AG04450 (cell line): ENCODE results near the gene ABCC11. TPM values are rescaled to one million over a fixed set of nuclear protein-coding genes. Genes with fewer than 3 reads are reported as not detected.

Experiments
- CTCF ChIA-PET: fragments of 300-600, 350-600 bp; formaldehyde crosslinking; extraction: SDS; loops from one replicate; lab custom pipeline; 2022; ENCODE audit warnings: antibody characterized with exemption, inconsistent platforms; lab: Charles Lee
- POLR2A ChIA-PET: fragments of 350-600 bp; formaldehyde crosslinking; extraction: SDS; loops from one replicate; lab custom pipeline; 2021; ENCODE audit warnings: antibody characterized with exemption, inconsistent platforms; lab: Yijun Ruan, JAX
- DNase-seq: peaks from one replicate; pipeline ENCODE4 v3.0.0-alpha.2; 2011; ENCODE audit warnings: low read depth, low spot score
- H3K27ac ChIP-seq: one replicate; pipeline ENCODE4 v1.5.1; 2012; ENCODE audit warnings: low read depth, low read length, control low read depth
- H3K27me3 ChIP-seq: one replicate; pipeline ENCODE4 v1.6.0; 2012; ENCODE audit warnings: low read length; ENCODE audit not compliant: control insufficient read depth, insufficient read depth
- H3K4me3 ChIP-seq: 2 replicates; pipeline ENCODE4 v1.5.1; 2011; ENCODE audit warnings: mild to moderate bottlenecking, low read depth, low read length, control low read depth
- H3K9me3 ChIP-seq: 2 replicates; pipeline ENCODE4 v1.5.1; 2012; ENCODE audit warnings: low read length; ENCODE audit not compliant: control insufficient read depth, insufficient read depth
- polyA plus RNA-seq: library from polyadenylated mRNA; depleted of rRNA; stranded (reverse); fragments of >200 nt; gene quantifications from 2 replicates; pipeline ENCODE4 v1.2.3, GENCODE V29; 2011
- TF ChIP-seq, protein P1 (sequence below): IDR thresholded peaks from 2 replicates; pipeline ENCODE4 v1.5.1; 2011; ENCODE audit warnings: low read depth, low read length, control low read depth, inconsistent platforms

The ABCC11 gene
- polyA plus RNA-seq, 1 experiment = 0.06 TPM

DNA sequence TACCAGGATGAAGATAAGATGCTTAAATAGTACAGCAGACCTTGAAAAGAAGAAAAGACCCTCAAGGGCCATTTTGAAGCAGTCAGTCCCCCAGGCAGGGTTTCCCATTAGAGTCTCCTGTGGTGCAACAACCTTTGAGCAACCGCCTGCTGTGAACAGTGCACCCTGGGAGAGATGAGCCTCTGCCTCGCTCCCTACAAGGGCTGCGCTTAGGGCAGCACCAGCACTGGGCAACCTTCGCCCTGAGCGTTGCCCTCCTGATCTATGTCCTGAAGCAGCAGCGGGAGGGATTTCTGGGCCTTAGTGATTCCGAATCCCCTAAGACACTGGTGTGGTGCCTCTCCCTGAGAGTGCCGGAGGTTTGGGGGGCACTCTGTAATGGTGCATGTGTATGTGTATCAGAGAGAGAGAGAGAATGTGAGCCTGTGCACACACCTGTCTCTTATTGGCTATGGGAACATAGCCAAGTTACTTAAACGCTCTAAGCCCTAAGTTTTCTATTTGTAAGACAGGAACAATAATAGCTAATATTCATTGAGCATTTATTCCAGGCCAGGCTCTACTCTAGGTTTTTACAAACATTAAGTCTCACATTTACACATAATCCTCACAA, 66.4 kb downstream of the ABCC11 start:
- DNase-seq = no peak
- Histone ChIP-seq H3K27me3 (peaks cover 11% of the 10 kb centered on the region), H3K4me3 (no peak overlapping the region), H3K27ac (no peak overlapping the region), H3K9me3 (no peaks in the 10 kb centered on the region)
- POLR2A ChIA-PET = interaction anchor here (0.7 kb wide), 1 partner anchor 1133 kb away, joined by 3 read pairs; no protein-coding TSS in a partner anchor
- TF ChIP-seq, protein P1, sequence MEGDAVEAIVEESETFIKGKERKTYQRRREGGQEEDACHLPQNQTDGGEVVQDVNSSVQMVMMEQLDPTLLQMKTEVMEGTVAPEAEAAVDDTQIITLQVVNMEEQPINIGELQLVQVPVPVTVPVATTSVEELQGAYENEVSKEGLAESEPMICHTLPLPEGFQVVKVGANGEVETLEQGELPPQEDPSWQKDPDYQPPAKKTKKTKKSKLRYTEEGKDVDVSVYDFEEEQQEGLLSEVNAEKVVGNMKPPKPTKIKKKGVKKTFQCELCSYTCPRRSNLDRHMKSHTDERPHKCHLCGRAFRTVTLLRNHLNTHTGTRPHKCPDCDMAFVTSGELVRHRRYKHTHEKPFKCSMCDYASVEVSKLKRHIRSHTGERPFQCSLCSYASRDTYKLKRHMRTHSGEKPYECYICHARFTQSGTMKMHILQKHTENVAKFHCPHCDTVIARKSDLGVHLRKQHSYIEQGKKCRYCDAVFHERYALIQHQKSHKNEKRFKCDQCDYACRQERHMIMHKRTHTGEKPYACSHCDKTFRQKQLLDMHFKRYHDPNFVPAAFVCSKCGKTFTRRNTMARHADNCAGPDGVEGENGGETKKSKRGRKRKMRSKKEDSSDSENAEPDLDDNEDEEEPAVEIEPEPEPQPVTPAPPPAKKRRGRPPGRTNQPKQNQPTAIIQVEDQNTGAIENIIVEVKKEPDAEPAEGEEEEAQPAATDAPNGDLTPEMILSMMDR = no peak
- CTCF ChIA-PET = no interaction called here

DNA sequence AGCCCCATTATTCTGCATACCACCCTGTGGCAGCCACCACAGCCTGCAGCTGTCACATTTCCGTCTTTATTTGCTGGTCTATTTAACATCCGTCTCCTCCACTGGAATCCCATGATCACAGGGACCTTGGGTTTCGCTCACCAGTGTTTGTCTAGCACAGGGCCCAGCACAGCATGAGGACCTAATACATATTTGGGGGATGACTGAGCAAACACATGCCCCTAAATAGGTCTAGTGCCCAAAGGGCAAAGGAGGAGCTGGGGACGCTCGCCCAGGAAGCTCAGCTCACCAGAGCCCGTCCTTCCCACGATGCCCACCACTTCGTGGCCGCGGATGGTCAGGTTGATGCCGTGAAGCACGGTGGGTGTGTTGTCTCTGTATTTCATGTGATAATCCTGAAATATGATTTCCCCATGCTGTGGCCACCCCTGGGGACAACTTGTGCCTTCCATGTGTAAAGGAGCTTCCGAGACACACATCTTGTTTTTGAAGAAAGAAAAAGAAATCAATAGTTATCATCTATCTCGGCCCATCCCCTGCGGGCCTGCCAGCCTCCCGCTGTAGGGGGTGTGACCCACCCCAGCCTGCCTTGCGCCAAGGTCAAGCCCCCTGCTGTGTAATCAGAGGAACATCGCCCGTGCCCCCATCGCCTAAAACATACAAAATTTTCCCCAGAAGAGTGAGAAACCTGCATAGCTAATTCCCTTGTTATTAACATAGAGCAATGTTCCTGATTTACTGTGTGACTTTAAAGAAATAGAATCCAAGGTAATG, 70.5 kb downstream of the ABCC11 start:
- TF ChIP-seq, protein P1 = no peak
- POLR2A ChIA-PET = no interaction called here
- peaks cover 8% of the 10 kb centered on the region for H3K27me3 ChIP-seq
- no peaks in the 10 kb centered on the region for H3K9me3 ChIP-seq
- CTCF ChIA-PET = interaction anchor here (0.7 to 1.4 kb wide), 3 partner anchors 12 to 1035 kb away, joined by 3 to 7 read pairs (median 4); no protein-coding TSS in a partner anchor
- H3K27ac ChIP-seq = no peak overlapping the region
- DNase-seq = no peak
- no peak overlapping the region for H3K4me3 ChIP-seq

DNA sequence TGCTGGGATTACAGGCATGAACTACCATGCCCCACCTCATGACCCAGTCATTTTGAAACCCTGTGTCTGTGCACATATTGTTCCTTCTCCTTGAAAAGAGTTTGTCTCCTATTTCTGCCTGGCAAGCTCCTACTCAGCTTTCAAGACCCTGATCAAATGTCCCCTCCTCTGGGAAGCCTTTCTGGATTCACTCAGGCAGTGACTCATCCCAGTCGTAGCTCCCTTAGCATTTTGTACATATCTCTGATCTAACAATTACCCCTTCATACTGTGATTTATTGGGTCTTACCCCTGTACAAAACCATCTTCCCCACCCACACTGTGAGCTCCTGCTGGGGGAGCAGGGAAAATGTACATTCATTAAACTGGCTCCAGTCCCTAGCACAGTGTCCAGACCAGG, 73.5 kb downstream of the ABCC11 start:
- H3K9me3 ChIP-seq = no peaks in the 10 kb centered on the region
- TF ChIP-seq, protein P1 = no peak
- ChIA-PET POLR2A (no interaction called here), CTCF (interaction anchor here (1.9 kb wide), 1 partner anchor 9 kb away, joined by 9 read pairs; no protein-coding TSS in a partner anchor)
- H3K27me3 ChIP-seq = peaks cover 6% of the 10 kb centered on the region
- no peak for DNase-seq
- no peak overlapping the region for H3K4me3 ChIP-seq
- no peak overlapping the region for H3K27ac ChIP-seq

DNA sequence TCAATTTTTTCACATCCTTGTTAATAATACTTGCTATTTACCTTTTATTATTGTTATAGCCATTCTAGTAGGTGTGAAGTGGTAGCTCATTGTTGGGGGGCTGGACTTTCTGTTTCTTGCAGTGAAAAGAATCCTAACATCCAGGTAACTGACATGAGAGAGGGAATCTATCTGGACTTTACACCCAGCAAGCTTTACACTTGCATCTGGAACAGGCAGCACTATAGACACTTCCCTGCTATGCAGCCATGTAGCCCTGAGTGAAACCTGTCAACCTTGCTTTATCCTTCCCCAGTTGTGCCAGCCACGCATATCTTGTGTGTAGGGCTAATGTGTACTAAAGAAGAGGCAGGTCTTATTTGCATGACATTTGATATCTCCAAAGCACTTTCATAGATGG, 74.7 kb downstream of the ABCC11 start:
- CTCF ChIA-PET = interaction anchor here (0.6 to 1.4 kb wide), 3 partner anchors 204 to 1031 kb away, joined by 3 read pairs; no protein-coding TSS in a partner anchor
- H3K27ac ChIP-seq = no peak overlapping the region
- POLR2A ChIA-PET = no interaction called here
- TF ChIP-seq, protein P1 = no peak
- H3K9me3 ChIP-seq = no peaks in the 10 kb centered on the region
- no peak overlapping the region for H3K4me3 ChIP-seq
- H3K27me3 ChIP-seq = no peaks in the 10 kb centered on the region
- no peak for DNase-seq

DNA sequence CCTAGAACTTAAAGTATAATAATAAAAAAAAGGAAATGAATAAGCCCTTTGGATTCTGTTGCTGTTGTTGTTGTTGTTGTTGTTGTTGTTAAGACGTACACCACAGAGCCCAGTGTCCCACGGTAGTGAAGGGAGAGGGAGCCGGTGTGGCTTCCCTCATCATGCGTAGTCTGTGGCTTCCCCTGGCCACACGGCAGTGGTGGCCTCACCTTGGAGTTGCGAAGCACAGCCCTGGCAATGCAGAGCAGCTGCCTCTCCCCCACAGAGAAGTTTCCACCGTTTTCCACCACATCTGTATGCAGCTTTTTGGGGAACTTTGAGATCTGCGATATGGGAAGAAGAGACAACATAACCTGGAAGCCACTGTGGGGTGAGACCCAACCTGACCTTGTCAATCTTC, 77.4 kb downstream of the ABCC11 start:
- ChIA-PET CTCF (interaction anchor here (1.1 kb wide), 1 partner anchor 1028 kb away, joined by 5 read pairs; no protein-coding TSS in a partner anchor), POLR2A (no interaction called here)
- DNase-seq = no peak
- Histone ChIP-seq H3K9me3 (no peaks in the 10 kb centered on the region), H3K27ac (no peak overlapping the region), H3K4me3 (no peak overlapping the region), H3K27me3 (no peaks in the 10 kb centered on the region)
- TF ChIP-seq, protein P1 = no peak
